ENCODE data around the gene PPP1R36.

DNA sequence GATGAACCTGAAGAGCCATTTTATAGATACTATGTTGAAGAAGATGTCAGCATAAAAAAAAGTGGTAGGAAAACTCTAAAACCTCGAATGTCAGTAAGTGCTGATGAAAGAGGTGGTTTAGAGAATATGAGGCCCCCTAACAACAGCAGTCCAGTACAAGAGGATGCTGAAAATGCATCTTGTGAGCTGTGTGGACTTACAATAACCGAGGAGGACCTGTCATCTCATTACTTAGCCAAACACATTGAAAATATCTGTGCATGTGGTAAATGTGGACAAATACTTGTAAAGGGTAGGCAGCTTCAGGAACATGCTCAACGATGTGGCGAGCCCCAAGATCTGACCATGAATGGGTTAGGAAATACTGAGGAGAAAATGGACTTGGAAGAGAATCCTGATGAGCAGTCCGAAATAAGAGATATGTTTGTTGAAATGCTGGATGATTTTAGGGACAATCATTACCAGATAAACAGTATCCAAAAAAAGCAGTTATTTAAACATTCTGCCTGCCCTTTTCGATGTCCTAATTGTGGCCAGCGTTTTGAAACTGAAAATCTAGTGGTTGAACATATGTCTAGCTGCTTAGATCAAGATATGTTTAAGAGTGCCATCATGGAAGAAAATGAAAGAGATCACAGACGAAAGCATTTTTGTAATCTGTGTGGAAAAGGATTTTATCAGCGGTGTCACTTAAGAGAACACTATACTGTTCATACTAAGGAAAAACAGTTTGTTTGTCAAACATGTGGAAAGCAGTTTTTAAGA, 27.0 kb upstream of the PPP1R36 start:
- no peak for TF ChIP-seq POLR2A (IDR thresholded peaks at IDR 0.05)
- TF ChIP-seq, protein P1, sequence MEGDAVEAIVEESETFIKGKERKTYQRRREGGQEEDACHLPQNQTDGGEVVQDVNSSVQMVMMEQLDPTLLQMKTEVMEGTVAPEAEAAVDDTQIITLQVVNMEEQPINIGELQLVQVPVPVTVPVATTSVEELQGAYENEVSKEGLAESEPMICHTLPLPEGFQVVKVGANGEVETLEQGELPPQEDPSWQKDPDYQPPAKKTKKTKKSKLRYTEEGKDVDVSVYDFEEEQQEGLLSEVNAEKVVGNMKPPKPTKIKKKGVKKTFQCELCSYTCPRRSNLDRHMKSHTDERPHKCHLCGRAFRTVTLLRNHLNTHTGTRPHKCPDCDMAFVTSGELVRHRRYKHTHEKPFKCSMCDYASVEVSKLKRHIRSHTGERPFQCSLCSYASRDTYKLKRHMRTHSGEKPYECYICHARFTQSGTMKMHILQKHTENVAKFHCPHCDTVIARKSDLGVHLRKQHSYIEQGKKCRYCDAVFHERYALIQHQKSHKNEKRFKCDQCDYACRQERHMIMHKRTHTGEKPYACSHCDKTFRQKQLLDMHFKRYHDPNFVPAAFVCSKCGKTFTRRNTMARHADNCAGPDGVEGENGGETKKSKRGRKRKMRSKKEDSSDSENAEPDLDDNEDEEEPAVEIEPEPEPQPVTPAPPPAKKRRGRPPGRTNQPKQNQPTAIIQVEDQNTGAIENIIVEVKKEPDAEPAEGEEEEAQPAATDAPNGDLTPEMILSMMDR (IDR thresholded peaks at IDR 0.05) = no peak

Data from upper lobe of left lung (tissue), 4 donors.